CD14-positive monocyte (primary cell): ENCODE data around the gene OR8S1. TPM values are rescaled to one million over a fixed set of nuclear protein-coding genes. Genes with fewer than 3 reads are reported as not detected.

Source experiments
- DNase-seq, 3 donors: peaks; one replicate each; pipeline ENCODE4 v3.0.0-alpha.2; 2011 to 2022
- H2AFZ ChIP-seq: 2 replicates; pipeline ENCODE4 v1.6.0; 2012; ENCODE audit warnings: mild to moderate bottlenecking, low read depth, low read length, inconsistent platforms; ENCODE audit not compliant: insufficient read depth, poor library complexity, severe bottlenecking
- H3K27ac ChIP-seq, 2 donors: 1 replicate in 1 of 2; 2 replicates in 1 of 2; pipeline ENCODE4 v1.5.1; 2012 to 2013; ENCODE audit warnings: low read length in 2 of 2, control low read depth in 1 of 2, inconsistent platforms in 1 of 2, low read depth in 1 of 2, mild to moderate bottlenecking in 1 of 2
- H3K27me3 ChIP-seq, 2 donors: one replicate each; pipeline versions ENCODE4 v1.6.0 to v1.6.1; 2011 to 2013; ENCODE audit warnings: low read length in 2 of 2; ENCODE audit not compliant: control insufficient read depth in 2 of 2, insufficient read depth in 2 of 2
- H3K36me3 ChIP-seq, 2 donors: replicated peaks in 1 of 2; 1 replicate in 1 of 2; 2 replicates in 1 of 2; pipeline versions ENCODE4 v1.5.1 to v1.6.1; 2012 to 2013; ENCODE audit warnings: low read length in 2 of 2, control low read depth in 1 of 2, inconsistent platforms in 1 of 2, mild to moderate bottlenecking in 1 of 2; ENCODE audit not compliant: insufficient read depth in 2 of 2, control insufficient read depth in 1 of 2
- H3K4me1 ChIP-seq, 2 donors: 1 replicate in 1 of 2; 2 replicates in 1 of 2; pipeline versions ENCODE4 v1.5.1 to v1.6.1; 2012 to 2013; ENCODE audit warnings: low read length in 2 of 2, control low read depth in 1 of 2, inconsistent platforms in 1 of 2, mild to moderate bottlenecking in 1 of 2, moderate library complexity in 1 of 2; ENCODE audit not compliant: insufficient read depth in 2 of 2, control insufficient read depth in 1 of 2
- H3K4me2 ChIP-seq: replicated peaks from 2 replicates; pipeline ENCODE3; 2012; ENCODE audit warnings: low read length, moderate library complexity, mild to moderate bottlenecking; ENCODE audit not compliant: poor library complexity, severe bottlenecking; ENCODE audit errors: extremely low read depth
- H3K4me3 ChIP-seq, 3 experiments: fragments of 200-600 bp in 1 of 3; sonication (generic) in 1 of 3; replicated peaks in 1 of 3; 1 replicate in 2 of 3; 2 replicates in 1 of 3; pipeline ENCODE4 v1.5.1; 2011 to 2013; ENCODE audit warnings: low read length in 3 of 3, mild to moderate bottlenecking in 3 of 3, control low read depth in 2 of 3, low read depth in 2 of 3, inconsistent platforms in 1 of 3, moderate library complexity in 1 of 3
- H3K79me2 ChIP-seq: 2 replicates; pipeline ENCODE4 v1.6.0; 2012; ENCODE audit warnings: mild to moderate bottlenecking, control low read depth, inconsistent platforms, low read length, moderate library complexity; ENCODE audit not compliant: insufficient read depth
- H3K9ac ChIP-seq: 2 replicates; pipeline ENCODE4 v1.6.0; 2017; ENCODE audit warnings: low read length, mild to moderate bottlenecking; ENCODE audit not compliant: insufficient read depth, poor library complexity, severe bottlenecking
- H3K9me3 ChIP-seq, 2 donors: replicated peaks in 1 of 2; 1 replicate in 1 of 2; 2 replicates in 1 of 2; pipeline versions ENCODE4 v1.5.1 to v1.6.1; 2012 to 2013; ENCODE audit warnings: low read length in 2 of 2, control low read depth in 1 of 2; ENCODE audit not compliant: control insufficient read depth in 1 of 2, insufficient read depth in 1 of 2
- H4K20me1 ChIP-seq: 2 replicates; pipeline ENCODE4 v1.6.0; 2012; ENCODE audit warnings: mild to moderate bottlenecking, low read length, control low read depth, moderate library complexity; ENCODE audit not compliant: insufficient read depth
- H3K27ac Mint-ChIP-seq, 7 donors: one replicate each; pipeline ENCODE4 v1.8.0; 2020; ENCODE audit warnings: mild to moderate bottlenecking in 7 of 7, mixed read lengths in 7 of 7, moderate library complexity in 6 of 7, inconsistent platforms in 2 of 7
- H3K27me3 Mint-ChIP-seq, 3 donors: one replicate each; pipeline ENCODE4 v1.8.0; 2021 to 2022; ENCODE audit warnings: low read depth in 3 of 3, mild to moderate bottlenecking in 3 of 3, mixed read lengths in 3 of 3, moderate library complexity in 3 of 3, inconsistent platforms in 1 of 3
- H3K36me3 Mint-ChIP-seq, 2 donors: one replicate each; pipeline ENCODE4 v1.8.0; 2020; ENCODE audit warnings: mixed read lengths in 2 of 2, inconsistent platforms in 1 of 2, mild to moderate bottlenecking in 1 of 2
- H3K4me1 Mint-ChIP-seq: one replicate; pipeline ENCODE4 v1.8.0; 2020; ENCODE audit warnings: mild to moderate bottlenecking, mixed read lengths
- H3K4me3 Mint-ChIP-seq, 2 donors: one replicate each; pipeline ENCODE4 v1.8.0; 2020; ENCODE audit warnings: mild to moderate bottlenecking in 2 of 2, mixed read lengths in 2 of 2, moderate library complexity in 1 of 2
- H3K9me3 Mint-ChIP-seq, 7 donors: one replicate each; pipeline ENCODE4 v1.8.0; 2020 to 2022; ENCODE audit warnings: mixed read lengths in 7 of 7, mild to moderate bottlenecking in 6 of 7, moderate library complexity in 6 of 7, inconsistent platforms in 2 of 7
- CTCF ChIP-seq: fragments of 200-600 bp; IDR thresholded peaks from one replicate; pipeline ENCODE4 v1.8.0; 2022; ENCODE audit warnings: antibody characterized with exemption, mild to moderate bottlenecking
- WGBS: methylation state at CpG from one replicate; pipeline ENCODE4 v1.1.5; 2013; ENCODE audit warnings: missing lambda C conversion rate; ENCODE audit not compliant: insufficient coverage; 5-methylcytosine and 5-hydroxymethylcytosine counted together
- intact Hi-C, 2 donors: fragments of 100-400 bp; cut with micrococcal nuclease; formaldehyde crosslinking; loops; one replicate each; pipeline versions ENCODE4 v1.15.0 to v1.15.1; 2023
- polyA plus RNA-seq, 3 donors: library from polyadenylated mRNA; depleted of rRNA in 1 of 3; unstranded in 2 of 3; stranded (reverse) in 1 of 3; fragments of 300-500 nt in 2 of 3; fragments of >200 nt in 1 of 3; fragmentation: Illumina TruSeq in 2 of 3; gene quantifications; 1 replicate in 2 of 3; 2 replicates in 1 of 3; pipeline ENCODE4 v1.2.3, GENCODE V29; 2012 to 2021

OR8S1 gene
- polyA plus RNA-seq, 3 donors: not detected

GRCh38 chr12:48556631-48557030, 31.2 kb downstream of the OR8S1 start:
- no peaks in the 10 kb centered on the region for H3K36me3 Mint-ChIP-seq
- no peak overlapping the region for H3K27ac Mint-ChIP-seq
- no peak overlapping the region for H2AFZ ChIP-seq
- DNase-seq: no peak
- H3K9me3 ChIP-seq: no peaks in the 10 kb centered on the region
- peaks cover 0 to 6% (median 3%) of the 10 kb centered on the region in 7 donors for H3K9me3 Mint-ChIP-seq
- H4K20me1 ChIP-seq: no peaks in the 10 kb centered on the region
- no peak overlapping the region for H3K4me3 ChIP-seq
- no peaks in the 10 kb centered on the region for H3K4me1 ChIP-seq
- H3K4me1 Mint-ChIP-seq: peaks cover 6% of the 10 kb centered on the region
- no peak overlapping the region for H3K4me3 Mint-ChIP-seq
- H3K36me3 ChIP-seq: no peaks in the 10 kb centered on the region
- intact Hi-C loops: no loop called here
- no peak overlapping the region for H3K27ac ChIP-seq
- TF ChIP-seq CTCF: no peak
- H3K27me3 ChIP-seq: no peaks in the 10 kb centered on the region
- H3K4me2 ChIP-seq: no peak overlapping the region
- peaks cover 1 to 7% (median 4%) of the 10 kb centered on the region in 3 donors for H3K27me3 Mint-ChIP-seq
- H3K9ac ChIP-seq: no peak overlapping the region
- H3K79me2 ChIP-seq: no peaks in the 10 kb centered on the region
- 100% methylated on average over 3 of the region's 6 CpGs for WGBS

GRCh38 chr12:48557919-48558318, 32.5 kb downstream of the OR8S1 start:
- H3K9me3 ChIP-seq: no peaks in the 10 kb centered on the region
- peaks cover 0 to under 1% of the 10 kb centered on the region in 2 donors for H3K27me3 ChIP-seq

More at GRCh38 chr12:48557919-48558318, 32.5 kb downstream of the OR8S1 start:
- Histone ChIP-seq H4K20me1 (no peaks in the 10 kb centered on the region), H3K27ac (no peak overlapping the region), H3K79me2 (no peaks in the 10 kb centered on the region), H3K9ac (no peak overlapping the region), H3K4me1 (no peaks in the 10 kb centered on the region), H3K36me3 (no peaks in the 10 kb centered on the region), H3K4me2 (no peak overlapping the region), H2AFZ (no peak overlapping the region), H3K4me3 (no peak overlapping the region)
- intact Hi-C loops: no loop called here
- 100% methylated on average over 1 of the region's 4 CpGs for WGBS
- no peak for TF ChIP-seq CTCF
- no peak for DNase-seq
- peaks cover 2 to 5% (median 3%) of the 10 kb centered on the region in 3 donors for H3K27me3 Mint-ChIP-seq
- peaks cover 0 to 4% (median 0%) of the 10 kb centered on the region in 7 donors for H3K9me3 Mint-ChIP-seq
- peaks cover 6% of the 10 kb centered on the region for H3K4me1 Mint-ChIP-seq
- no peaks in the 10 kb centered on the region for H3K36me3 Mint-ChIP-seq
- no peak overlapping the region for H3K4me3 Mint-ChIP-seq
- H3K27ac Mint-ChIP-seq: no peak overlapping the region
